CD4-positive, alpha-beta T cell (primary cell): ENCODE data around the gene RNF121. TPM values are rescaled to one million over a fixed set of nuclear protein-coding genes. Genes with fewer than 3 reads are reported as not detected.

Source experiments
- ATAC-seq: fragments of 200-7000 bp; cut with Tn5 transposase; one replicate; pipeline ENCODE4 v1.10.0; 2022; ENCODE audit warnings: mild to moderate bottlenecking; ENCODE audit not compliant: poor library complexity
- CTCF ChIA-PET: fragments of 350-600 bp; sonication (Branson Sonifier 250); formaldehyde crosslinking; loops from one replicate; lab custom pipeline; 2021; ENCODE audit warnings: antibody characterized with exemption, inconsistent platforms; lab: Charles Lee
- POLR2A ChIA-PET: fragments of 350-600 bp; sonication (Branson Sonifier 250); formaldehyde crosslinking; loops from one replicate; lab custom pipeline; 2021; ENCODE audit warnings: antibody characterized with exemption, inconsistent platforms; lab: Charles Lee
- DNase-seq, 14 experiments: peaks; one replicate each; pipeline ENCODE4 v3.0.0-alpha.2; 2013 to 2020; ENCODE audit warnings: mixed read lengths in 2 of 14
- H3K27ac ChIP-seq, 2 donors: one replicate each; pipeline versions ENCODE4 v1.5.1 to v1.7.0; 2013; ENCODE audit warnings: low read length in 2 of 2, low read depth in 1 of 2, mild to moderate bottlenecking in 1 of 2
- H3K27me3 ChIP-seq, 2 experiments: 1 replicate in 1 of 2; 2 replicates in 1 of 2; pipeline versions ENCODE4 v1.6.1 to v1.7.0; 2013; ENCODE audit warnings: low read length in 2 of 2, control low read depth in 1 of 2, mild to moderate bottlenecking in 1 of 2, moderate library complexity in 1 of 2; ENCODE audit not compliant: insufficient read depth in 2 of 2, control insufficient read depth in 1 of 2
- H3K36me3 ChIP-seq: one replicate; pipeline ENCODE4 v1.6.1; 2013; ENCODE audit warnings: low read length, control low read depth; ENCODE audit not compliant: insufficient read depth
- H3K4me1 ChIP-seq: one replicate; pipeline ENCODE4 v1.6.1; 2013; ENCODE audit warnings: low read length, control low read depth; ENCODE audit not compliant: insufficient read depth
- H3K4me3 ChIP-seq: one replicate; pipeline ENCODE4 v1.5.1; 2013; ENCODE audit warnings: mild to moderate bottlenecking, low read length, moderate library complexity
- H3K9me3 ChIP-seq, 2 experiments: 1 replicate in 1 of 2; 2 replicates in 1 of 2; pipeline versions ENCODE4 v1.6.1 to v1.7.0; 2013; ENCODE audit warnings: low read length in 2 of 2, mild to moderate bottlenecking in 2 of 2, control low read depth in 1 of 2, moderate library complexity in 1 of 2; ENCODE audit not compliant: control insufficient read depth in 1 of 2, insufficient read depth in 1 of 2
- H3K27ac Mint-ChIP-seq: one replicate; pipeline ENCODE4 v1.8.0; 2020; ENCODE audit warnings: mixed read lengths
- H3K27me3 Mint-ChIP-seq: one replicate; pipeline ENCODE4 v1.8.0; 2021; ENCODE audit warnings: mixed read lengths
- H3K36me3 Mint-ChIP-seq: one replicate; pipeline ENCODE4 v1.8.0; 2021; ENCODE audit warnings: low read depth, mixed read lengths
- H3K4me1 Mint-ChIP-seq: one replicate; pipeline ENCODE4 v1.8.0; 2021; ENCODE audit warnings: low read depth, mixed read lengths
- H3K4me3 Mint-ChIP-seq: one replicate; pipeline ENCODE4 v1.8.0; 2020; ENCODE audit warnings: mild to moderate bottlenecking, mixed read lengths
- H3K9me3 Mint-ChIP-seq: one replicate; pipeline ENCODE4 v1.8.0; 2020; ENCODE audit warnings: mixed read lengths
- intact Hi-C, 2 experiments: fragments of 100-400 bp; cut with DNase I in 1 of 2; cut with micrococcal nuclease in 1 of 2; formaldehyde crosslinking; loops; one replicate each; pipeline versions ENCODE4 v1.15.1 to v1.9.0; 2023 to 2025; cut with DNase I, micrococcal nuclease
- total RNA-seq, 174 experiments: library from RNA in 2 of 174; stranded (reverse) in 2 of 174; gene quantifications; one replicate each; pipeline ENCODE4 v1.2.3 and lab custom pipeline; 2021 to 2026
- TF ChIP-seq, protein P1 (sequence below): fragments of 200-600 bp; IDR thresholded peaks from one replicate; pipeline ENCODE4 v1.8.0; 2022; ENCODE audit warnings: antibody characterized with exemption, mild to moderate bottlenecking

Gene RNF121
- total RNA-seq, 2 experiments from 2014 or later = 10.1 to 10.4 TPM

DNA sequence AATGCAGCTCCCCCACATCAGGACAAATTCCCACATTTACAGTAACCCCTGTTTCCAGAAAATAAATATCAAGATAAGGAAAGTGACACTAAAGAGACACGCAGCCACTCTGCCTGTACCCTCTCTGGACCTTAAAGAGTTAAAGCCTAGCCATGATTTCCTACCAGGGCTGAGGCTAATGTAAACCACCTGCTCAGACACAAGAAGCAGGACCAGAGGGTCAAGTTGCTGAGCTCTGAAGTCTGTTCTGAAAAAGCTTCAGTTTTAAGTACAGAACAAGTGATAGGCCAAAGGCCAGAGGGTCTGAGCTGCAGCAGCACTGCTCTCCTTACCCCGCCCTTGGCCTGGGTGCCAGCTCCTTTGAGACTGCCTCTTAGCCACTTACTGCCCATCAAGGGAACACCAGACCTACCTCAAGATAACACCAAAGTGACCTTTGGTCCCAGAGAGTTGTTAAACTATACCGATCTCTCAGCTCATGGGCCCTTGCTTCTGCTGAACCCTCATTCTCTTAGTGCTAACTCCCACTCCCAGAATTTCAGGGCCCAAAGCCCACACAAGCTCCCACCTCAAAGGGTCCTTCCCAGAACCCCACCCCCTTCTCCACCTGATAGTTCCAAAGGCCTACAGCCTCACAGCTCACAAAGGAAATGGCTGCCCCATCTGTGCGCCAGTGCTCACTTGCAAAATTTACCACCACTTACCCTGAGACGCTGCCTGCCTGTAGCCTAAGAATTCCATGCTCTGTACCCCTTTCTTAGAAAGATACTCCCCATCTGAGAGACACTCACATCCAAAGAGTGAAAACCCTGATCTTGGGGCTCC lies 110.4 kb downstream of the RNF121 start:
- Mint-ChIP-seq H3K36me3 (peaks cover 24% of the 10 kb centered on the region), H3K4me3 (no peak overlapping the region), H3K27me3 (no peaks in the 10 kb centered on the region), H3K9me3 (no peaks in the 10 kb centered on the region), H3K27ac (no peak overlapping the region), H3K4me1 (peaks cover 46% of the 10 kb centered on the region)
- Histone ChIP-seq H3K36me3 (peaks cover 23% of the 10 kb centered on the region), H3K4me3 (peak overlapping the region; percentile 75), H3K9me3 (no peaks in the 10 kb centered on the region), H3K27ac (peak overlapping the region; percentile 91 to 95), H3K4me1 (peaks cover 76% of the 10 kb centered on the region), H3K27me3 (no peaks in the 10 kb centered on the region)
- TF ChIP-seq, protein P1, sequence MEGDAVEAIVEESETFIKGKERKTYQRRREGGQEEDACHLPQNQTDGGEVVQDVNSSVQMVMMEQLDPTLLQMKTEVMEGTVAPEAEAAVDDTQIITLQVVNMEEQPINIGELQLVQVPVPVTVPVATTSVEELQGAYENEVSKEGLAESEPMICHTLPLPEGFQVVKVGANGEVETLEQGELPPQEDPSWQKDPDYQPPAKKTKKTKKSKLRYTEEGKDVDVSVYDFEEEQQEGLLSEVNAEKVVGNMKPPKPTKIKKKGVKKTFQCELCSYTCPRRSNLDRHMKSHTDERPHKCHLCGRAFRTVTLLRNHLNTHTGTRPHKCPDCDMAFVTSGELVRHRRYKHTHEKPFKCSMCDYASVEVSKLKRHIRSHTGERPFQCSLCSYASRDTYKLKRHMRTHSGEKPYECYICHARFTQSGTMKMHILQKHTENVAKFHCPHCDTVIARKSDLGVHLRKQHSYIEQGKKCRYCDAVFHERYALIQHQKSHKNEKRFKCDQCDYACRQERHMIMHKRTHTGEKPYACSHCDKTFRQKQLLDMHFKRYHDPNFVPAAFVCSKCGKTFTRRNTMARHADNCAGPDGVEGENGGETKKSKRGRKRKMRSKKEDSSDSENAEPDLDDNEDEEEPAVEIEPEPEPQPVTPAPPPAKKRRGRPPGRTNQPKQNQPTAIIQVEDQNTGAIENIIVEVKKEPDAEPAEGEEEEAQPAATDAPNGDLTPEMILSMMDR = no peak
- CTCF ChIA-PET = interaction anchor here (1.6 to 4.5 kb wide), 3 partner anchors 13 to 52 kb away, joined by 5 to 56 read pairs (median 24); no protein-coding TSS in a partner anchor
- ATAC-seq (no peak), DNase-seq (peak in 2 of 14 experiments; percentile 3 to 23)
- intact Hi-C loops = no loop called here
- POLR2A ChIA-PET = interaction anchor here (1.2 to 5.4 kb wide), 20 partner anchors 10 to 395 kb away, joined by 4 to 52 read pairs (median 12); partner anchors contain the start of genes ANAPC15, CLPB, IL18BP and LAMTOR1

DNA sequence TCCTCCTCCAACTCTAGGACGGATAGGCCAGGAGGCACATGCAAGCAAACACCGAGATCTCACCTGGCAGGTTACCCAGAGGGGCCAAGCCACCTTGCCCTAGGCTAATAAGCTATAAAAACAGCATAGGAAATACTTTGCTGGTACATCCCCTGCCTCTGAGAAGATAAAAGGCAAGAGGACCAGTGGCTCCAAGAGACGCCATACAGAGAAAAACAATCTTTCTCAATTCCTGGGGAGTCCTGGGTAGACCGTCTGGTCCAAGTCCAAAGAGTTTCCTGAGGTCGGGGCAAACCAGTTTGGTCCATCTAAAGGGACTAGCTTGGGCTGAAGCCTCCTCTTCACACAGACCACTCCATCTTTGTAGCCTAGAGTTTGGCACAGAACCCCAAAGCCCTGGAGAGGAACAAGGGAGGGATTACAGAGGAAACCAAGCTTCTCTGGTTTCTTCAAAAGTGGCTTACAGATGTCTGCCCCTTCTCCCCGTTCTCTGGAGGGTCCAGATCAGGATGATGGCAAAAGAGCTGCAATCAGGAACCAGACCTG lies 111.1 kb downstream of the RNF121 start:
- Histone ChIP-seq H3K27me3 (no peaks in the 10 kb centered on the region), H3K4me3 (peak overlapping the region; percentile 75), H3K36me3 (peaks cover 17% of the 10 kb centered on the region), H3K27ac (peak overlapping the region; percentile 91 to 95), H3K9me3 (no peaks in the 10 kb centered on the region), H3K4me1 (peaks cover 70% of the 10 kb centered on the region)
- DNase-seq = peak in 4 of 14 experiments; percentile 4 to 34 (median 27)
- Mint-ChIP-seq H3K27ac (no peak overlapping the region), H3K36me3 (peaks cover 21% of the 10 kb centered on the region), H3K4me1 (peaks cover 48% of the 10 kb centered on the region), H3K9me3 (no peaks in the 10 kb centered on the region), H3K27me3 (no peaks in the 10 kb centered on the region), H3K4me3 (no peak overlapping the region)
- intact Hi-C loops = loop anchor here (2.0 to 5.0 kb wide), 2 partner anchors 73 to 772 kb away; partner anchors contain the start of genes ANAPC15 (in 1 of the 2) and ATG16L2 (in 1 of the 2)
- CTCF ChIA-PET = interaction anchor here (0.7 to 4.5 kb wide), 7 partner anchors 11 to 104 kb away, joined by 3 to 56 read pairs (median 5); partner anchors contain the start of gene ANAPC15
- POLR2A ChIA-PET = interaction anchor here (0.6 to 5.4 kb wide), 36 partner anchors 8 to 1721 kb away, joined by 3 to 52 read pairs (median 6); partner anchors contain the start of genes ANAPC15, CLPB, IL18BP and LAMTOR1
- no peak for ATAC-seq
- TF ChIP-seq, protein P1 = no peak
